Measurements from ENCODE around the gene CRYBA1.

Gene CRYBA1

GRCh38 chr17:29283961-29284360 lies 37.3 kb downstream of the CRYBA1 start:
- no peak for DNase-seq

- DNase-seq: no peak
These were observed 43.2 kb downstream of the CRYBA1 start for GRCh38 chr17:29289852-29290251.

GRCh38 chr17:29291163-29291752 lies 44.6 kb downstream of the CRYBA1 start:
- no peak for DNase-seq

GRCh38 chr17:29292071-29292991 lies 45.7 kb downstream of the CRYBA1 start:
- DNase-seq: peak; percentile 41

- peak; percentile 50 for DNase-seq
These were observed 46.6 kb downstream of the CRYBA1 start for GRCh38 chr17:29292992-29293889.

GRCh38 chr17:29293890-29294579 lies 47.4 kb downstream of the CRYBA1 start, which contains the start of gene NUFIP2:
TSS of gene NUFIP2 (minus strand) at chr17:29294148. CDS start at chr17:29294059, 89 bp downstream.
- DNase-seq: peak; percentile 96

GRCh38 chr17:29294580-29294900 lies 47.9 kb downstream of the CRYBA1 start:
- no peak for DNase-seq

GRCh38 chr17:29295420-29295819 lies 48.8 kb downstream of the CRYBA1 start:
- no peak for DNase-seq

GRCh38 chr17:29299031-29299430 lies 52.4 kb downstream of the CRYBA1 start:
- no peak for DNase-seq

- no peak for DNase-seq
These were observed 56.7 kb downstream of the CRYBA1 start for GRCh38 chr17:29303386-29303785.

All from T-helper 9 cell (primary cell).